Measurements from ENCODE around the gene GPC3. TPM values are rescaled to one million over a fixed set of nuclear protein-coding genes. Genes with fewer than 3 reads are reported as not detected.

Gene GPC3
- total RNA-seq, 2 donors from 2014 or later, result 2.7 to 5.2 TPM

- DNase-seq (ENCODE audit: low spot score), result no peak
- no peaks in the 10 kb centered on the region for H3K4me1 ChIP-seq (replicated peaks)
- WGBS, result 61% methylated on average over 4 of the region's 4 CpGs
These were observed 236.0 kb downstream of the GPC3 start for GRCh38 chrX:133749370-133749769.

GRCh38 chrX:133747196-133747595 is 238.2 kb downstream of the GPC3 start:
- Histone ChIP-seq H3K27me3 (replicated peaks; ENCODE audit: insufficient read depth) (no peaks in the 10 kb centered on the region), H3K27ac (no peak overlapping the region), H3K9me3 (no peaks in the 10 kb centered on the region), H3K4me3 (no peak overlapping the region), H3K36me3 (no peaks in the 10 kb centered on the region), H3K4me1 (replicated peaks) (no peaks in the 10 kb centered on the region)
- 51% methylated on average over 2 of the region's 2 CpGs for WGBS
- intact Hi-C loops (cut with DNase I), result no loop called here
- DNase-seq (ENCODE audit: low spot score), result no peak
- TF ChIP-seq POLR2A (IDR thresholded peaks at IDR 0.05) (no peak), CTCF (IDR thresholded peaks at IDR 0.05) (no peak), POLR2AphosphoS5 (IDR thresholded peaks at IDR 0.05) (no peak)

More at GRCh38 chrX:133749370-133749769, 236.0 kb downstream of the GPC3 start:
- no peaks in the 10 kb centered on the region for H3K27me3 ChIP-seq (replicated peaks; ENCODE audit: insufficient read depth)
- H3K9me3 ChIP-seq, result no peaks in the 10 kb centered on the region
- H3K36me3 ChIP-seq, result no peaks in the 10 kb centered on the region
- H3K4me3 ChIP-seq, result no peak overlapping the region
- no peak overlapping the region for H3K27ac ChIP-seq
- no peak for TF ChIP-seq POLR2AphosphoS5 (IDR thresholded peaks at IDR 0.05)
- TF ChIP-seq POLR2A (IDR thresholded peaks at IDR 0.05), result no peak
- no peak for TF ChIP-seq CTCF (IDR thresholded peaks at IDR 0.05)
- intact Hi-C loops (cut with DNase I), result no loop called here

GRCh38 chrX:133746593-133746992 is 238.8 kb downstream of the GPC3 start:
- Histone ChIP-seq H3K9me3 (no peaks in the 10 kb centered on the region), H3K27me3 (replicated peaks; ENCODE audit: insufficient read depth) (no peaks in the 10 kb centered on the region), H3K4me1 (replicated peaks) (no peaks in the 10 kb centered on the region), H3K4me3 (no peak overlapping the region), H3K27ac (no peak overlapping the region), H3K36me3 (no peaks in the 10 kb centered on the region)
- intact Hi-C loops (cut with DNase I), result no loop called here
- DNase-seq (ENCODE audit: low spot score), result no peak
- TF ChIP-seq POLR2AphosphoS5 (IDR thresholded peaks at IDR 0.05) (no peak), POLR2A (IDR thresholded peaks at IDR 0.05) (no peak), CTCF (IDR thresholded peaks at IDR 0.05) (no peak)
- 71% methylated on average over 1 of the region's 1 CpG for WGBS

- H3K36me3 ChIP-seq, result no peaks in the 10 kb centered on the region
- H3K4me3 ChIP-seq, result no peak overlapping the region
- H3K9me3 ChIP-seq, result no peaks in the 10 kb centered on the region
- no peaks in the 10 kb centered on the region for H3K4me1 ChIP-seq (replicated peaks)
- no peak for DNase-seq (ENCODE audit: low spot score)
- H3K27me3 ChIP-seq (replicated peaks; ENCODE audit: insufficient read depth), result no peaks in the 10 kb centered on the region
- no peak overlapping the region for H3K27ac ChIP-seq
- TF ChIP-seq POLR2AphosphoS5 (IDR thresholded peaks at IDR 0.05), result no peak
- no peak for TF ChIP-seq CTCF (IDR thresholded peaks at IDR 0.05)
- TF ChIP-seq POLR2A (IDR thresholded peaks at IDR 0.05), result no peak
- intact Hi-C loops (cut with DNase I), result no loop called here
These were observed 240.0 kb downstream of the GPC3 start for GRCh38 chrX:133745349-133745748.

GRCh38 chrX:133742602-133743305 is 242.6 kb downstream of the GPC3 start:
- Histone ChIP-seq H3K36me3 (no peaks in the 10 kb centered on the region), H3K27me3 (replicated peaks; ENCODE audit: insufficient read depth) (no peaks in the 10 kb centered on the region), H3K9me3 (no peaks in the 10 kb centered on the region), H3K4me3 (no peak overlapping the region), H3K4me1 (replicated peaks) (no peaks in the 10 kb centered on the region), H3K27ac (no peak overlapping the region)
- TF ChIP-seq POLR2A (IDR thresholded peaks at IDR 0.05), result no peak
- TF ChIP-seq CTCF (IDR thresholded peaks at IDR 0.05), result no peak
- no peak for TF ChIP-seq POLR2AphosphoS5 (IDR thresholded peaks at IDR 0.05)
- 36% methylated on average over 3 of the region's 3 CpGs for WGBS
- no peak for DNase-seq (ENCODE audit: low spot score)
- intact Hi-C loops (cut with DNase I), result no loop called here
